IMR-90 (cell line): ENCODE results near the gene HCRTR1. TPM values are rescaled to one million over a fixed set of nuclear protein-coding genes. Genes with fewer than 3 reads are reported as not detected.

Experiments used
- ATAC-seq: fragments of 200-7000 bp; cut with Tn5 transposase; 2 replicates; pipeline ENCODE4 v1.9.1; 2020; ENCODE audit warnings: low read depth, mild to moderate bottlenecking, moderate library complexity
- BruUV-seq: library from RNA; stranded (reverse); fragments of 400-500 nt; replicated peaks from 2 replicates; lab custom pipeline; 2021; lab: Mats Ljungman, UMichigan
- CTCF ChIA-PET: fragments of 300-600 bp; formaldehyde crosslinking; extraction: SDS; loops from one replicate; lab custom pipeline; 2021; ENCODE audit warnings: antibody characterized with exemption; lab: Yijun Ruan, JAX
- POLR2A ChIA-PET: fragments of 300-600 bp; sonication (Branson Sonifier 250); formaldehyde crosslinking; loops from one replicate; lab custom pipeline; 2022; ENCODE audit warnings: antibody characterized with exemption; ENCODE audit not compliant: unreplicated experiment; lab: Charles Lee
- DNase-seq: peaks from one replicate; pipeline ENCODE4 v3.0.0; 2013
- H2AFZ ChIP-seq: replicated peaks from 2 replicates; pipeline ENCODE3; 2013; ENCODE audit warnings: low read length, mild to moderate bottlenecking; ENCODE audit not compliant: poor library complexity
- H2AK5ac ChIP-seq: 2 replicates; pipeline ENCODE4 v1.6.1; 2013; ENCODE audit warnings: low read depth, low read length, inconsistent platforms
- H2AK9ac ChIP-seq: replicated peaks from 2 replicates; pipeline ENCODE3; 2013; ENCODE audit warnings: mild to moderate bottlenecking, low read depth, low read length, moderate library complexity; ENCODE audit not compliant: poor library complexity
- H2BK120ac ChIP-seq: 2 replicates; pipeline ENCODE4 v1.6.1; 2013; ENCODE audit warnings: low read depth, low read length, inconsistent platforms
- H2BK15ac ChIP-seq: 3 replicates; pipeline ENCODE4 v1.6.1; 2013; ENCODE audit warnings: low read depth, low read length, inconsistent platforms
- H2BK20ac ChIP-seq: 2 replicates; pipeline ENCODE4 v1.6.1; 2013; ENCODE audit warnings: low read depth, mild to moderate bottlenecking, inconsistent platforms, low read length, moderate library complexity
- H2BK5ac ChIP-seq: 2 replicates; pipeline ENCODE4 v1.6.1; 2013; ENCODE audit warnings: mild to moderate bottlenecking, low read depth, low read length, inconsistent platforms; ENCODE audit not compliant: poor library complexity, severe bottlenecking
- H3K14ac ChIP-seq: replicated peaks from 2 replicates; pipeline ENCODE4 v1.6.1; 2013; ENCODE audit warnings: low read depth, low read length, inconsistent platforms
- H3K18ac ChIP-seq: 2 replicates; pipeline ENCODE4 v1.6.1; 2013; ENCODE audit warnings: low read depth, low read length, control low read depth
- H3K23ac ChIP-seq: 2 replicates; pipeline ENCODE4 v1.6.1; 2013; ENCODE audit warnings: low read depth, low read length, inconsistent platforms
- H3K27ac ChIP-seq: 2 replicates; pipeline ENCODE4 v1.5.1; 2013; ENCODE audit warnings: mild to moderate bottlenecking, control low read depth, low read length; ENCODE audit not compliant: insufficient read depth
- H3K27me3 ChIP-seq: 2 replicates; pipeline ENCODE4 v1.6.1; 2013; ENCODE audit warnings: low read length; ENCODE audit not compliant: control insufficient read depth, insufficient read depth
- H3K36me3 ChIP-seq: 2 replicates; pipeline ENCODE4 v1.6.1; 2013; ENCODE audit warnings: low read length, mixed read lengths; ENCODE audit not compliant: control insufficient read depth, insufficient read depth
- H3K4ac ChIP-seq: 2 replicates; pipeline ENCODE4 v1.6.1; 2013; ENCODE audit warnings: low read depth, low read length, inconsistent platforms
- H3K4me1 ChIP-seq: 2 replicates; pipeline ENCODE4 v1.6.1; 2013; ENCODE audit warnings: low read length, mixed read lengths; ENCODE audit not compliant: control insufficient read depth, insufficient read depth
- H3K4me2 ChIP-seq: 2 replicates; pipeline ENCODE4 v1.6.1; 2013; ENCODE audit warnings: low read depth, mild to moderate bottlenecking, control low read depth, low read length, moderate library complexity
- H3K4me3 ChIP-seq: 2 replicates; pipeline ENCODE4 v1.5.1; 2013; ENCODE audit warnings: low read depth, mild to moderate bottlenecking, control low read depth, low read length, moderate library complexity; ENCODE audit not compliant: insufficient read depth
- H3K56ac ChIP-seq: 2 replicates; pipeline ENCODE4 v1.6.1; 2013; ENCODE audit warnings: low read length, inconsistent platforms; ENCODE audit not compliant: insufficient read depth; ENCODE audit errors: extremely low read depth
- H3K79me1 ChIP-seq, 2 experiments: 2 replicates each; pipeline ENCODE4 v1.6.1; 2013; ENCODE audit warnings: low read length in 2 of 2, inconsistent platforms in 1 of 2, low read depth in 1 of 2
- H3K9ac ChIP-seq: 2 replicates; pipeline ENCODE4 v1.6.1; 2013; ENCODE audit warnings: low read depth, low read length, control low read depth
- H3K9me1 ChIP-seq: 2 replicates; pipeline ENCODE4 v1.6.1; 2013; ENCODE audit warnings: low read length, inconsistent platforms; ENCODE audit not compliant: insufficient read depth
- H3K9me3 ChIP-seq: 2 replicates; pipeline ENCODE4 v1.6.1; 2013; ENCODE audit warnings: low read length; ENCODE audit not compliant: control insufficient read depth, insufficient read depth
- H4K20me1 ChIP-seq: 2 replicates; pipeline ENCODE4 v1.6.1; 2013; ENCODE audit warnings: low read length, inconsistent platforms; ENCODE audit not compliant: insufficient read depth
- H4K5ac ChIP-seq: 2 replicates; pipeline ENCODE4 v1.6.1; 2013; ENCODE audit warnings: mild to moderate bottlenecking, low read depth, low read length, control low read depth
- H4K8ac ChIP-seq, 2 experiments: 2 replicates each; pipeline ENCODE4 v1.6.1; 2013; ENCODE audit warnings: low read depth in 2 of 2, low read length in 2 of 2, control low read depth in 1 of 2, inconsistent platforms in 1 of 2
- H4K91ac ChIP-seq: 2 replicates; pipeline ENCODE4 v1.6.1; 2013; ENCODE audit warnings: low read depth, low read length, inconsistent platforms; ENCODE audit not compliant: insufficient read depth
- MAFK ChIP-seq: IDR thresholded peaks from 2 replicates; pipeline ENCODE4 v1.6.1; 2012; ENCODE audit warnings: low read depth, low read length, improper control_type of control experiment
- RFX5 ChIP-seq: IDR thresholded peaks from 2 replicates; pipeline ENCODE4 v1.8.0; 2012; ENCODE audit warnings: low read depth, mild to moderate bottlenecking, low read length, moderate library complexity
- WGBS, 2 experiments: methylation state at CpG; one replicate each; pipeline versions ENCODE4 v1.1.5 to v1.1.7; 2013; ENCODE audit warnings: missing lambda C conversion rate in 2 of 2; ENCODE audit not compliant: insufficient read length in 1 of 2; ENCODE audit errors: extremely low coverage in 2 of 2; 5-methylcytosine and 5-hydroxymethylcytosine counted together
- dilution Hi-C: fragments of 300-500 bp; cut with HindIII; formaldehyde crosslinking; loops from one replicate; pipeline ENCODE4 v1.14.3; 2018; ENCODE audit warnings: low sequenced_read_pairs; ENCODE audit not compliant: unreplicated experiment
- in situ Hi-C: fragments of 300-500 bp; cut with MboI; formaldehyde crosslinking; loops from 3 replicates; pipeline ENCODE4 v1.14.3; 2019; ENCODE audit warnings: low sequenced_read_pairs, inconsistent platforms, mixed read lengths
- intact Hi-C: fragments of 100-400 bp; cut with micrococcal nuclease; formaldehyde crosslinking; loops from 2 replicates; pipeline ENCODE4 v1.10.0; 2022
- polyA plus RNA-seq, 3 experiments: library from polyadenylated mRNA; depleted of rRNA; stranded (reverse); fragments of >200 nt; gene quantifications; 2 replicates each; pipeline ENCODE4 v1.2.3, GENCODE V29; 2012; ENCODE audit warnings: low replicate concordance in 1 of 3
- total RNA-seq: library from RNA; depleted of rRNA; stranded (reverse); fragments of >200 nt; gene quantifications from 2 replicates; pipeline ENCODE4 v1.2.3, GENCODE V29; 2012
- TF ChIP-seq, protein P1 (sequence below): fragments of 150-350 bp; IDR thresholded peaks from 2 replicates; pipeline ENCODE4 v1.6.1; 2017; ENCODE audit warnings: mild to moderate bottlenecking, antibody characterized with exemption, low read length, low read depth

HCRTR1 gene
- total and polyA plus RNA-seq, 2 of the 4 experiments (the other 2 are of a cell fraction), result not detected

DNA sequence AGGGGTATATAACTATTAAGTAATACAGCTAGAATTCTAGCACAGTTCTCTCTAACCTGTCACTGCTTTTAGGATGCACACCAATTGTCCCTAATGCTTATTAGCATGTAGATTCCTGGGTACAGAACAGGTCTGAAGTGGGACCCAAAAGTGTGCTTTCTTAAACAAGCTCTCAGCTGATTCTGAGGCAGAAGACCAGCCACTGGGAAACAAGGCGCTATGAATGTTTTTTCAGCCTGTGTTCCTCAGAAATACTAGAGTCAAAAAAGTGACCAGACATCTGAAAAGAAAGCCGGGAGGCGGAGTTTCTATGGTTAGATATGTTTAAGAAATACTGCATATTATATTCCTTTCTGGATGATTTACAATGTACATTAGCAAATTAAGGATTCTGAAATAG lies 25.4 kb downstream of the HCRTR1 start:
- no peak overlapping the region for H3K56ac ChIP-seq
- CTCF ChIA-PET, result interaction anchor here (1.6 kb wide), 1 partner anchor 13 kb away, joined by 3 read pairs; no protein-coding TSS in a partner anchor
- H3K27me3 ChIP-seq, result no peaks in the 10 kb centered on the region
- H3K14ac ChIP-seq, result no peak overlapping the region
- no peak overlapping the region for H4K5ac ChIP-seq
- ATAC-seq, result no peak
- H3K79me1 ChIP-seq, result peaks cover 32 to 64% of the 10 kb centered on the region in 2 experiments
- H3K9ac ChIP-seq, result no peak overlapping the region
- dilution Hi-C loops, result no loop called here
- peaks cover 23% of the 10 kb centered on the region for H4K20me1 ChIP-seq
- no peak overlapping the region for H2BK15ac ChIP-seq
- no peak overlapping the region for H3K23ac ChIP-seq
- WGBS, 2 experiments, result no CpG with 5 or more reads among the region's 3 CpGs
- no peak overlapping the region for H2AFZ ChIP-seq
- H3K9me3 ChIP-seq, result no peaks in the 10 kb centered on the region
- no peak overlapping the region for H2AK5ac ChIP-seq
- no peak overlapping the region for H3K27ac ChIP-seq
- no peak for DNase-seq
- H2BK20ac ChIP-seq, result no peak overlapping the region
- in situ Hi-C loops, result no loop called here
- no peak overlapping the region for H4K8ac ChIP-seq
- H3K4me3 ChIP-seq, result no peak overlapping the region
- peaks cover 16% of the 10 kb centered on the region for H3K9me1 ChIP-seq
- POLR2A ChIA-PET, result no interaction called here
- no peak overlapping the region for H2AK9ac ChIP-seq
- H3K4me2 ChIP-seq, result no peak overlapping the region
- no peak overlapping the region for H3K18ac ChIP-seq
- TF ChIP-seq MAFK (no peak), RFX5 (no peak)
- TF ChIP-seq, protein P1, sequence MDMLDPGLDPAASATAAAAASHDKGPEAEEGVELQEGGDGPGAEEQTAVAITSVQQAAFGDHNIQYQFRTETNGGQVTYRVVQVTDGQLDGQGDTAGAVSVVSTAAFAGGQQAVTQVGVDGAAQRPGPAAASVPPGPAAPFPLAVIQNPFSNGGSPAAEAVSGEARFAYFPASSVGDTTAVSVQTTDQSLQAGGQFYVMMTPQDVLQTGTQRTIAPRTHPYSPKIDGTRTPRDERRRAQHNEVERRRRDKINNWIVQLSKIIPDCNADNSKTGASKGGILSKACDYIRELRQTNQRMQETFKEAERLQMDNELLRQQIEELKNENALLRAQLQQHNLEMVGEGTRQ, result no peak
- H3K4ac ChIP-seq, result no peak overlapping the region
- intact Hi-C loops, result no loop called here
- H3K36me3 ChIP-seq, result no peaks in the 10 kb centered on the region
- H4K91ac ChIP-seq, result no peak overlapping the region
- H2BK5ac ChIP-seq, result no peak overlapping the region
- BruUV-seq, result no TSS peak
- no peak overlapping the region for H2BK120ac ChIP-seq
- peaks cover 14% of the 10 kb centered on the region for H3K4me1 ChIP-seq
